Inflammatory macrophage treated with lipopolysaccharide for 1 hour (primary cell): ENCODE results near the gene SOX2.
"Not testable (repeated sequence)": the region's sequence is repeated elsewhere in the genome, so short reads cannot be mapped to it uniquely, and the experiment has no call there.

Experiments used
- DNase-seq, 2 donors: peaks; one replicate each; pipeline ENCODE4 v3.0.0-alpha.2; 2020 to 2022

The SOX2 gene

GRCh38 chr3:181764033-181764432 is 52.3 kb downstream of the SOX2 start:
- not testable (repeated sequence) for DNase-seq
